Ectodermal cell (in vitro differentiated cells): Measurements from ENCODE around the gene FAM13C. TPM values are rescaled to one million over a fixed set of nuclear protein-coding genes. Genes with fewer than 3 reads are reported as not detected.
A peak's percentile ranks its signal among the peaks of the same experiment; 100 is the strongest.
"Not testable (repeated sequence)": the region's sequence is repeated elsewhere in the genome, so short reads cannot be mapped to it uniquely, and the experiment has no call there.

Experiments
- H3K27ac ChIP-seq: 2 replicates; pipeline ENCODE4 v1.7.0; 2013; ENCODE audit warnings: mild to moderate bottlenecking, low read depth, low read length; ENCODE audit not compliant: insufficient read depth, poor library complexity, severe bottlenecking
- H3K27me3 ChIP-seq: 2 replicates; pipeline ENCODE4 v1.7.0; 2013; ENCODE audit warnings: mild to moderate bottlenecking, low read length; ENCODE audit not compliant: insufficient read depth, control insufficient read depth, poor library complexity, severe bottlenecking
- H3K36me3 ChIP-seq: one replicate; pipeline ENCODE4 v1.7.0; 2013; ENCODE audit warnings: low read length; ENCODE audit not compliant: control insufficient read depth, insufficient read depth
- H3K4me1 ChIP-seq: one replicate; pipeline ENCODE4 v1.7.0; 2013; ENCODE audit warnings: low read length; ENCODE audit not compliant: control insufficient read depth, insufficient read depth
- H3K4me3 ChIP-seq: 2 replicates; pipeline ENCODE4 v1.7.0; 2013; ENCODE audit warnings: low read depth, low read length, control low read depth; ENCODE audit not compliant: insufficient read depth
- H3K9me3 ChIP-seq: 2 replicates; pipeline ENCODE4 v1.7.0; 2013; ENCODE audit warnings: mild to moderate bottlenecking, low read length, moderate library complexity; ENCODE audit not compliant: control insufficient read depth
- WGBS, 2 experiments: methylation state at CpG; one replicate each; pipeline ENCODE4 v1.1.7; 2013; ENCODE audit warnings: missing lambda C conversion rate in 2 of 2; 5-methylcytosine and 5-hydroxymethylcytosine counted together
- polyA plus RNA-seq, 4 experiments: library from polyadenylated mRNA; stranded (reverse); fragments of 50-300 nt; gene quantifications; one replicate each; pipeline ENCODE4 v1.2.3, GENCODE V29; 2013

FAM13C gene
- 3.5 TPM for polyA plus RNA-seq (2013, experiment 1 of 4)
- polyA plus RNA-seq (2013, experiment 2 of 4), result 4.8 TPM
- 4.8 TPM for polyA plus RNA-seq (2013, experiment 3 of 4)
- polyA plus RNA-seq (2013, experiment 4 of 4), result 3.5 TPM

GRCh38 chr10:59362144-59362958 lies at the start of gene FAM13C:
Gene FAM13C (minus strand): TSS chr10:59362549. CDS start chr10:59362460, 89 bp downstream.
- H3K27ac ChIP-seq, result peak within 1 kb of the TSS; percentile 38

GRCh38 chr10:59405235-59405634 lies 42.9 kb upstream of the FAM13C start:
- Histone ChIP-seq H3K27me3 (no peaks in the 10 kb centered on the region), H3K36me3 (no peaks in the 10 kb centered on the region), H3K9me3 (no peaks in the 10 kb centered on the region), H3K4me1 (no peaks in the 10 kb centered on the region), H3K4me3 (no peak overlapping the region), H3K27ac (no peak overlapping the region)
- WGBS, 2 experiments, result 88 to 93% methylated on average over 2 to 3 of the region's 3 CpGs

More at GRCh38 chr10:59362144-59362958, at the start of gene FAM13C:
- Histone ChIP-seq H3K4me1 (peaks cover 5% of the 10 kb centered on the region), H3K27me3 (peaks cover 16% of the 10 kb centered on the region), H3K36me3 (no peaks in the 10 kb centered on the region), H3K4me3 (peak within 1 kb of the TSS; percentile 45), H3K9me3 (no peaks in the 10 kb centered on the region)
- WGBS, 2 experiments, result 1% methylated on average over 41 of the region's 41 CpGs

GRCh38 chr10:59400214-59400613 lies 37.9 kb upstream of the FAM13C start:
- no peaks in the 10 kb centered on the region for H3K9me3 ChIP-seq
- no peak overlapping the region for H3K4me3 ChIP-seq
- H3K27ac ChIP-seq, result no peak overlapping the region
- WGBS, 2 experiments, result 81 to 93% methylated on average over 1 of the region's 1 CpG
- no peaks in the 10 kb centered on the region for H3K4me1 ChIP-seq
- no peaks in the 10 kb centered on the region for H3K27me3 ChIP-seq
- no peaks in the 10 kb centered on the region for H3K36me3 ChIP-seq

- WGBS, 2 experiments, result 85 to 95% methylated on average over 4 of the region's 4 CpGs
- not testable (repeated sequence) for H3K27ac ChIP-seq, H3K9me3 ChIP-seq, H3K4me1 ChIP-seq, H3K27me3 ChIP-seq, H3K4me3 ChIP-seq, H3K36me3 ChIP-seq
Observed at GRCh38 chr10:59399329-59399728, 37.0 kb upstream of the FAM13C start.

- H3K4me3 ChIP-seq, result no peak overlapping the region
- H3K9me3 ChIP-seq, result no peaks in the 10 kb centered on the region
- WGBS, 2 experiments, result 96 to 97% methylated on average over 3 of the region's 3 CpGs
- no peaks in the 10 kb centered on the region for H3K36me3 ChIP-seq
- no peaks in the 10 kb centered on the region for H3K4me1 ChIP-seq
- no peaks in the 10 kb centered on the region for H3K27me3 ChIP-seq
- no peak overlapping the region for H3K27ac ChIP-seq
Observed at GRCh38 chr10:59397961-59398360, 35.6 kb upstream of the FAM13C start.

- H3K36me3 ChIP-seq, result no peaks in the 10 kb centered on the region
- H3K9me3 ChIP-seq, result no peaks in the 10 kb centered on the region
- H3K4me3 ChIP-seq, result no peak overlapping the region
- H3K4me1 ChIP-seq, result no peaks in the 10 kb centered on the region
- H3K27me3 ChIP-seq, result no peaks in the 10 kb centered on the region
- H3K27ac ChIP-seq, result no peak overlapping the region
Observed at GRCh38 chr10:59395984-59396383, 33.6 kb upstream of the FAM13C start.

- Histone ChIP-seq H3K4me1 (no peaks in the 10 kb centered on the region), H3K27ac (no peak overlapping the region), H3K27me3 (no peaks in the 10 kb centered on the region), H3K36me3 (no peaks in the 10 kb centered on the region), H3K4me3 (no peak overlapping the region), H3K9me3 (no peaks in the 10 kb centered on the region)
- WGBS, 2 experiments, result 83% methylated on average over 1 of the region's 1 CpG; no CpG with 5 or more reads in 1 of the 2 experiments
Observed at GRCh38 chr10:59393349-59393748, 31.0 kb upstream of the FAM13C start.

GRCh38 chr10:59391060-59391459 lies 28.7 kb upstream of the FAM13C start:
- H3K27ac ChIP-seq, result no peak overlapping the region
- H3K27me3 ChIP-seq, result no peaks in the 10 kb centered on the region
- no peaks in the 10 kb centered on the region for H3K36me3 ChIP-seq
- 73 to 88% methylated on average over 1 to 2 of the region's 2 CpGs for WGBS, 2 experiments
- H3K4me3 ChIP-seq, result no peak overlapping the region
- H3K4me1 ChIP-seq, result no peaks in the 10 kb centered on the region
- no peaks in the 10 kb centered on the region for H3K9me3 ChIP-seq

GRCh38 chr10:59388671-59388976 lies 26.3 kb upstream of the FAM13C start:
- no peaks in the 10 kb centered on the region for H3K9me3 ChIP-seq
- no peaks in the 10 kb centered on the region for H3K4me1 ChIP-seq
- no peaks in the 10 kb centered on the region for H3K36me3 ChIP-seq
- no peak overlapping the region for H3K27ac ChIP-seq
- no peaks in the 10 kb centered on the region for H3K27me3 ChIP-seq
- no peak overlapping the region for H3K4me3 ChIP-seq
- WGBS, 2 experiments, result 84 to 95% methylated on average over 1 of the region's 1 CpG

GRCh38 chr10:59387951-59388670 lies 25.8 kb upstream of the FAM13C start:
- Histone ChIP-seq H3K36me3 (no peaks in the 10 kb centered on the region), H3K4me1 (no peaks in the 10 kb centered on the region), H3K9me3 (no peaks in the 10 kb centered on the region), H3K4me3 (no peak overlapping the region), H3K27me3 (no peaks in the 10 kb centered on the region), H3K27ac (no peak overlapping the region)
- WGBS, 2 experiments, result 59 to 61% methylated on average over 3 of the region's 3 CpGs
